GM18519 (cell line): ENCODE data around the gene ARHGEF19.
"Not testable (repeated sequence)": the region's sequence is repeated elsewhere in the genome, so short reads cannot be mapped to it uniquely, and the experiment has no call there.

Source experiments
- ATAC-seq: cut with Tn5 transposase; IDR thresholded peaks from one replicate; pipeline ENCODE4 v1.9.1; 2021; ENCODE audit warnings: mild to moderate bottlenecking, moderate library complexity; ENCODE audit not compliant: unreplicated experiment, low FRiP score

ARHGEF19 gene

GRCh38 chr1:16222716-16223115 is 10.3 kb upstream of the ARHGEF19 start:
- ATAC-seq: not testable (repeated sequence)

- ATAC-seq: no peak
These were observed 9.0 kb upstream of the ARHGEF19 start for GRCh38 chr1:16221499-16221898.

- ATAC-seq: no peak
These were observed 7.6 kb upstream of the ARHGEF19 start for GRCh38 chr1:16219968-16220500.

GRCh38 chr1:16218674-16219071 is 6.2 kb upstream of the ARHGEF19 start:
- ATAC-seq: no peak

GRCh38 chr1:16218014-16218673 is 5.7 kb upstream of the ARHGEF19 start:
- ATAC-seq: no peak

- peak; percentile 59 for ATAC-seq
These were observed 4.8 kb upstream of the ARHGEF19 start for GRCh38 chr1:16217061-16217785.

- no peak for ATAC-seq
These were observed 3.7 kb upstream of the ARHGEF19 start for GRCh38 chr1:16215882-16216753.

GRCh38 chr1:16215240-16215639 is 2.8 kb upstream of the ARHGEF19 start:
- ATAC-seq: not testable (repeated sequence)

GRCh38 chr1:16213544-16213943 is 1.1 kb upstream of the ARHGEF19 start:
- ATAC-seq: not testable (repeated sequence)

GRCh38 chr1:16213013-16213412 is 561 bp upstream of the ARHGEF19 start:
- ATAC-seq: no peak

GRCh38 chr1:16211824-16212223 is 628 bp downstream of the ARHGEF19 start:
- ATAC-seq: no peak

- no peak for ATAC-seq
These were observed 1.9 kb downstream of the ARHGEF19 start for GRCh38 chr1:16210581-16210980.

- ATAC-seq: no peak
These were observed 2.5 kb downstream of the ARHGEF19 start for GRCh38 chr1:16209847-16210407.

GRCh38 chr1:16209132-16209846 is 3.2 kb downstream of the ARHGEF19 start:
- ATAC-seq: no peak

- ATAC-seq: no peak
These were observed 4.0 kb downstream of the ARHGEF19 start for GRCh38 chr1:16208270-16208987.

- no peak for ATAC-seq
These were observed 4.9 kb downstream of the ARHGEF19 start for GRCh38 chr1:16207318-16208269.

- peak; percentile 52 for ATAC-seq
These were observed 5.7 kb downstream of the ARHGEF19 start for GRCh38 chr1:16206547-16207317.
